ENCODE results near the gene MAD1L1. TPM values are rescaled to one million over a fixed set of nuclear protein-coding genes. Genes with fewer than 3 reads are reported as not detected.

Gene MAD1L1
- total and polyA plus RNA-seq, 2 of the 13 experiments (the other 11 are each of a cell fraction or from before 2014, with no cell fraction given), result 17.4 to 64.7 TPM

DNA sequence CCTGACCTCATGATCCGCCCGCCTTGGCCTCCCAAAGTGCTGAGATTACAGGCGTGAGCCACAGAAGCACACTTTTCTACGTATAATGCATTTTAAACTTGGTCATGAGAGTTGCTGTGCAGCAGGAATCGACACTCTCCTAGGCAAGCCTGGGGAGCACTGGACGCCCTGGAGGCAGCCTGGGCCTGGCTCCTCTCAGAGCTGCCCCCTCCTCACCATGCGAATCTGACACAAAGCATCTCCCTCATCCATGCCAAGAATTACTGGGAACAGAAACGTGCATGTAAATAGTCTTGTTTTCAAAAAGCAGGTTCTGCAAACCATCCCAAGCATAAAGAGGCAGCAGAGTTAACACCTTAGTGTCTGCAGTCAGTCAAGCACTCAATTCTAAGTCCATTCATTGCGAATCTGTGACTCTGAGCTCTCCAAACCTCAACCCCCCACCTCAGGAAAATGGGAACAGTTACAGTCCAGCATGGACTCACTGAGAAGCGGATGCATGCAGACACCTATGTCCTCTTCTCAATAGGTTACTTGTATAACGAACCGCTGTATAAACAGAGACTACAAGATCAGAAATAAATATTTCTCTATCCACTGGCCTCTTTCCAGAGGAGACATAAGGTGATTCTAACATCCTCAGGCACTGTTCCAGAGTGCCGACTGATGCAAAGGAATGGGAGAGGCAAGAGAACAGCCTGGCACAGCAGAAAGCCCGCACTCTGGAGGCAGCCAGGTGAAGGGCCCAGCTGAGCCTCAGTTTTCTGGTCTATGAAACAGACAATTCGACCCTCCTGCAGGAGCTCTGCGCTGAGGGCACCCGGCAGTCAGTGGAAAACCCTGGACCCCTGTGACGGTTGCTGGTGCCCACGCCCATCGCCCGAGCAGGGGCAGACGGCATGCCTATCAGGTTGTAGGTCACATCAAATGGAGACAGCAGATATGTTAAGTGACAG, 68.9 kb downstream of the MAD1L1 start:
- Histone ChIP-seq H3K9ac (ENCODE audit: insufficient read depth, low read depth, low read length) (no peak overlapping the region), H3K4me3 (replicated peaks in 1 of 3; ENCODE audit: insufficient read depth in 1 of 3, low read depth in 2 of 3, low read length in 3 of 3) (no peak overlapping the region), H3K4me1 (ENCODE audit: insufficient read depth, low read length) (peaks cover 69% of the 10 kb centered on the region), H4K20me1 (ENCODE audit: insufficient read depth, low read length) (no peaks in the 10 kb centered on the region), H3K9me3 (ENCODE audit: low read length) (no peaks in the 10 kb centered on the region), H3K27ac (ENCODE audit: extremely low read length, insufficient read depth, low read length) (peak overlapping the region; percentile 21), H2AFZ (ENCODE audit: low read length) (no peak overlapping the region), H3K4me2 (ENCODE audit: low read depth, low read length) (no peak overlapping the region), H3K36me3 (replicated peaks in 1 of 2; ENCODE audit: control insufficient read depth in 1 of 2, insufficient read depth in 2 of 2, low read length in 2 of 2) (peaks cover 0 to 13% of the 10 kb centered on the region in 2 experiments; a peak in 2 of 5 replicates), H3K27me3 (ENCODE audit: control insufficient read depth in 1 of 2, insufficient read depth in 2 of 2, low read length in 2 of 2) (no peaks in the 10 kb centered on the region), H3K79me2 (ENCODE audit: insufficient read depth, low read length) (peaks cover 4% of the 10 kb centered on the region)
- WGBS (ENCODE audit: low lambda C conversion rate), result 91% methylated on average over 21 of the region's 22 CpGs
- CTCF ChIA-PET (ENCODE audit: low intra/inter-chr PET ratio, low total read pairs), result no interaction called here
- TF ChIP-seq ZNF207 (IDR thresholded peaks at IDR 0.05; ENCODE audit: borderline replicate concordance) (no peak), ZBTB38 (CRISPR knock-in tag; IDR thresholded peaks at IDR 0.05) (0 out of 2 replicates have a peak, but pooled peaks have one; percentile 40), CHD2 (IDR thresholded peaks at IDR 0.05; ENCODE audit: low read depth, low read length) (no peak), ZNF263 (CRISPR knock-in tag; IDR thresholded peaks at IDR 0.05) (0 out of 2 replicates have a peak, but pooled peaks have one; percentile 17)
- TF ChIP-seq, protein P1, sequence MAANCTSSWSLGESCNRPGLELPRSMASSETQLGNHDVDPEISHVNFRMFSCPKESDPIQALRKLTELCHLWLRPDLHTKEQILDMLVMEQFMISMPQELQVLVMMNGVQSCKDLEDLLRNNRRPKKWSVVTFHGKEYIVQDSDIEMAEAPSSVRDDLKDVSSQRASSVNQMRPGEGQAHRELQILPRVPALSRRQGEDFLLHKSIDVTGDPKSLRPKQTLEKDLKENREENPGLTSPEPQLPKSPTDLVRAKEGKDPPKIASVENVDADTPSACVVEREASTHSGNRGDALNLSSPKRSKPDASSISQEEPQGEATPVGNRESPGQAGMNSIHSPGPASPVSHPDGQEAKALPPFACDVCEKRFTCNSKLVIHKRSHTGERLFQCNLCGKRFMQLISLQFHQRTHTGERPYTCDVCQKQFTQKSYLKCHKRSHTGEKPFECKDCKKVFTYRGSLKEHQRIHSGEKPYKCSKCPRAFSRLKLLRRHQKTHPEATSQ (CRISPR knock-in tag; IDR thresholded peaks at IDR 0.05; ENCODE audit: borderline replicate concordance), result no peak
- TF ChIP-seq, protein P2, sequence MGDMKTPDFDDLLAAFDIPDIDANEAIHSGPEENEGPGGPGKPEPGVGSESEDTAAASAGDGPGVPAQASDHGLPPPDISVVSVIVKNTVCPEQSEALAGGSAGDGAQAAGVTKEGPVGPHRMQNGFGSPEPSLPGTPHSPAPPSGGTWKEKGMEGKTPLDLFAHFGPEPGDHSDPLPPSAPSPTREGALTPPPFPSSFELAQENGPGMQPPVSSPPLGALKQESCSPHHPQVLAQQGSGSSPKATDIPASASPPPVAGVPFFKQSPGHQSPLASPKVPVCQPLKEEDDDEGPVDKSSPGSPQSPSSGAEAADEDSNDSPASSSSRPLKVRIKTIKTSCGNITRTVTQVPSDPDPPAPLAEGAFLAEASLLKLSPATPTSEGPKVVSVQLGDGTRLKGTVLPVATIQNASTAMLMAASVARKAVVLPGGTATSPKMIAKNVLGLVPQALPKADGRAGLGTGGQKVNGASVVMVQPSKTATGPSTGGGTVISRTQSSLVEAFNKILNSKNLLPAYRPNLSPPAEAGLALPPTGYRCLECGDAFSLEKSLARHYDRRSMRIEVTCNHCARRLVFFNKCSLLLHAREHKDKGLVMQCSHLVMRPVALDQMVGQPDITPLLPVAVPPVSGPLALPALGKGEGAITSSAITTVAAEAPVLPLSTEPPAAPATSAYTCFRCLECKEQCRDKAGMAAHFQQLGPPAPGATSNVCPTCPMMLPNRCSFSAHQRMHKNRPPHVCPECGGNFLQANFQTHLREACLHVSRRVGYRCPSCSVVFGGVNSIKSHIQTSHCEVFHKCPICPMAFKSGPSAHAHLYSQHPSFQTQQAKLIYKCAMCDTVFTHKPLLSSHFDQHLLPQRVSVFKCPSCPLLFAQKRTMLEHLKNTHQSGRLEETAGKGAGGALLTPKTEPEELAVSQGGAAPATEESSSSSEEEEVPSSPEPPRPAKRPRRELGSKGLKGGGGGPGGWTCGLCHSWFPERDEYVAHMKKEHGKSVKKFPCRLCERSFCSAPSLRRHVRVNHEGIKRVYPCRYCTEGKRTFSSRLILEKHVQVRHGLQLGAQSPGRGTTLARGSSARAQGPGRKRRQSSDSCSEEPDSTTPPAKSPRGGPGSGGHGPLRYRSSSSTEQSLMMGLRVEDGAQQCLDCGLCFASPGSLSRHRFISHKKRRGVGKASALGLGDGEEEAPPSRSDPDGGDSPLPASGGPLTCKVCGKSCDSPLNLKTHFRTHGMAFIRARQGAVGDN (CRISPR knock-in tag; IDR thresholded peaks at IDR 0.05), result peak; percentile 36; the same call in 1 of the 2 replicates
- DNase-seq (ENCODE audit: low spot score) (no peak), FAIRE-seq (no peak), ATAC-seq (no peak)
- POLR2A ChIA-PET, result no interaction called here
- in situ Hi-C loops (cut with HindIII; ENCODE audit: extremely low pct_ligation_motif_present, low pct_unique_long_range_greater_than_20kb) (no loop called here), intact Hi-C loops (cut with micrococcal nuclease; ENCODE audit: unreplicated experiment) (no loop called here)
- BruUV-seq (replicated peaks), result no TSS peak

Measured in HepG2 (cell line).